ENCODE measurements around the gene ORC6.

Gene ORC6

DNA sequence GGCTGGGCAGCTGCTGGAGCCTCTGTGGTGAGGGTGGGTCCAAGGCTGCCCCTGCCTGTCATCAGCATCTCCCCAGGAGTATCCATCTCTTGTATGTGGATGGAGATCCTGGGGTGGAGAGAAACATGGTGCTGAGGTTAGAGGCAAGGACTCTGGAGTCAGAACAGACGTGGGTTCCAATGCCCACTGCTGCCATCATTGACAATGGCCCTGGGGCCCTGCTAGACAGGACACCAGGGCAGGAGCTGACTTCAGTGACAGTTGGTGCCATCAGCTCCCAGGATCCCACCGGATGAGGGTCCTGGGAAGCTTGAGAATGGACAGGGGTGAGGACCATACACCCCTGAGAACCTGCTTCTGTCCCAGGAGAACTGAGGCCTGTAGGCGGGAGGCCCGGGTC is 43.1 kb downstream of the ORC6 start:
- DNase-seq, result no peak

DNA sequence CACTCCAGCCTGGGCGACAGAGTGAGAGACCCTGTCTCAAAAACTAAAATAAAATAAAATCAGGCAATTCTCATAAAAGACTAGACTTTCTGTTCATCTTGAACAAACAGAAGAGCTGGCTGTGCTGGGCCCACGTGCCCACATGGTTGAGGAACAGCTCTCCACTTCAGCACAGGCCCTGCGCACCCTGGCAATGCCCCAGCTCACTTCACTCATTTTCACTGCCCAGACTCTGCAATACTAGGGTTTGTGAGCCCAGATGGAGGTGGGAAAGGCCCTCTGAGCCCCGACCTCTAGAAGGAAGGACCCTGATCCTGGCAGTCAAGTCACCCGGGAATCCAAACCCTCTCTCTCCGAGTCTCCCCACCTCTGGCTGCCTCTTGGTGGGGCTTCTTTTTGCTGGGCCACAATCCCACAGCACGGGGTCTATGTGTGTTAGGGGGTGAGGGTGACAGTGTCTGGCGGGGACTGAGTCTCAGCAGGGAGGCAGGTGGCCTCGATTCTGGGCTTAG is 43.9 kb downstream of the ORC6 start:
- DNase-seq, result no peak

DNA sequence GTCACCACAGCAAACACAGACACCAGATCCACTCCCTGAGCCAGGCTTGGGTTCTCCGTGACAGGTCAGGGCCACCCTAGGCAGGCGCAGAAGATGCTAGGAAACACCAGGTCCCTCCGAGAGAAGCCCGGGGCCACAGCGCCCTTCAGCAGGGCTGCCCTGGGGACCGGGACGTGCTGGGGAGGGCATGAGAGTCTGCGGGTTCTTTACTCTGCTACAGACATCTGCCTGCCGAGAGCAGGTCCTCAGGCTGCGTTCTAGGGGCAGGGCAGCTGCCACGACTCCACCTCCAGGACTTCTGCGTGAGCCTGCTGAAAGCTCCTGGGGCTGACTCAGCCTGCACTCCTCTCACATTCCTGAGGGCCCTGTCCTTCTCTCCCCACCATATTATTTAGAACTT is 47.2 kb downstream of the ORC6 start:
- DNase-seq, result no peak

DNA sequence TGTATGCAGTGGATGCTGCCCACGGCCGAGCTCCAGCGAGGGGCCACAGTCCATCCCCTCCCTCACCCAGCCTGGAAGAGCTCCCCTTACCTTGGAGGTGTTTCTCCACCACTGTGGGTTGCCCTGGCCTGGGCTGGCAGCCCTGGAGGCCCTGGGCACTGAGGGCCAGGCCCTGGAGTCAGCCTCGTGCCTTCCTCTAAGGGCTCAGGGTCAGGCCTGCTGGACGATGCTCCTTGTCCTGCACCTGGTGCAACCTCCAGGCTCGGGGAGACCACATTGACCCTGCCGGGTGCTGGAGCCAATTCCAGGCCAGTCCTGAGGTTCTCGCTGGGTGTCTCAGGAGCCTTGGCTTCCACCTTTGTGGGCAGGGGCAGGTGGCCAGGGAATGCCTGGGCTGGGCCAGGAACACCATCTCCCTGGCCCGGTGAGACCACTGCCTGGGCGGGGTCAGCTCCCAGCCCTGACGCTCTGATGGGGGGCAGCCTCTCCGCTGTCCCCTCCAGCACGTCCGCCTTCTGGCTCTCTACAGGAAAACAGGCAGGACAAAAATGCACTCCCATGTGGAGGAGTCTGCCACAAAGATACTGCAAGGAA is 48.3 kb downstream of the ORC6 start:
- DNase-seq, result no peak

DNA sequence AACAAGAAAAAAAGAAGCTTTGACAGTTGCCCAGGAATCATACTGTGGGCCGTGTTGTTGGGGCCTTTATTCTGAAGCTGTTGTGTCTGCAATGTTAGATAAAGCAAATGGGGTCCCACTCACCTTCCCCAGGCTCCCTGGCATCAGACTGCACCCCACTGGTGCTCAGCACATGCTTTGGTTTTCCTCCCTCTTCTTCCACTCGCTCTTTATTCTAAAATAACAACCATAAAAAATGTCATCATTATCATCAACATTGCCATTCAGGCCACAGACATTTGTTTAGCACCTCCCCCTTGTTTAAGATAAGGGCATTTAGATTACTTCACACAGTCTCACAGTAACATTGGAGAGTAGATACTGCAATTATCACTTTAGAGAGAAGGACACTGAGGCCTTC is 50.5 kb downstream of the ORC6 start:
- no peak for DNase-seq

DNA sequence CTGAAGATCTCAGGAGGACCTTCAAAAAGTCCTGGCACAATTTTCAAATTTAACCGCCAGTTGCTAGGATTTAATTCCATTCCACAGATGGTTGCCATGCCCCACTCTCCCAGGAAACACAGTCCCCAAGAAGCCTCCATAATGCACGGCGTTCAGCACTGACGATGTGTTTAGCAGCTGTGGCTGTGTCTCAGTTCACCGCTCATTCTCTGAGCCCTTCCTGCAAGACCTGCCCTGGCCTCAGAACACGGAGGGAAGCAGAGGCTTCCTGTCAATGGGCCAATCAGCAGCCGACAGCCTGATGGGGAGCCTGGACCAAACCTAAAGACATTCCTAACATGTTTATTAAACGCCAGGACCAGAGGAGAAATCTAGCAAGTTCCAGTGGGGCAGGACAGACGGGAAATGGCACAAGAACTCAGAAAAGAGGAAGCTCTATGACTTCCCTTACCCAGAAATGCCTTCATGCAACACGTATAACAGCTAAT is 53.8 kb downstream of the ORC6 start:
- DNase-seq, result no peak

DNA sequence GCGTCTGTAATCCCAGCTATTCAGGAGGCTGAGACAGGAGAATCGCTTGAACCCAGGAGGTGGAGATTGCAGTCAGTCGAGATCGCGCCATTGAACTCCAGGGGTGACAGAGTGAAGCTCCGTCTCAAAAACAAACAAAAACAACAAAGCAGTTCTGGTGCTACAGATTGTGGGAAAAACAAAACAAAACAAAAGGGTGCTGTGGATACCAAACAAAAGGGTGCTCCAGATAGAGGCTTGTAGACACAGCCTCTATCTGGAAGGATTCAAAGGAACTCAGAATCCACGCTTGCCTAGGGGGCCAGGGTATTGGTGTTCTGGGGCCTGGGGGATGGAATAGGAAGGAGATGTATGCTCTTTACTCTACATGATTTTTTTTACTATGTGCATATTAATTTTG is 56.2 kb downstream of the ORC6 start:
- DNase-seq, result no peak

DNA sequence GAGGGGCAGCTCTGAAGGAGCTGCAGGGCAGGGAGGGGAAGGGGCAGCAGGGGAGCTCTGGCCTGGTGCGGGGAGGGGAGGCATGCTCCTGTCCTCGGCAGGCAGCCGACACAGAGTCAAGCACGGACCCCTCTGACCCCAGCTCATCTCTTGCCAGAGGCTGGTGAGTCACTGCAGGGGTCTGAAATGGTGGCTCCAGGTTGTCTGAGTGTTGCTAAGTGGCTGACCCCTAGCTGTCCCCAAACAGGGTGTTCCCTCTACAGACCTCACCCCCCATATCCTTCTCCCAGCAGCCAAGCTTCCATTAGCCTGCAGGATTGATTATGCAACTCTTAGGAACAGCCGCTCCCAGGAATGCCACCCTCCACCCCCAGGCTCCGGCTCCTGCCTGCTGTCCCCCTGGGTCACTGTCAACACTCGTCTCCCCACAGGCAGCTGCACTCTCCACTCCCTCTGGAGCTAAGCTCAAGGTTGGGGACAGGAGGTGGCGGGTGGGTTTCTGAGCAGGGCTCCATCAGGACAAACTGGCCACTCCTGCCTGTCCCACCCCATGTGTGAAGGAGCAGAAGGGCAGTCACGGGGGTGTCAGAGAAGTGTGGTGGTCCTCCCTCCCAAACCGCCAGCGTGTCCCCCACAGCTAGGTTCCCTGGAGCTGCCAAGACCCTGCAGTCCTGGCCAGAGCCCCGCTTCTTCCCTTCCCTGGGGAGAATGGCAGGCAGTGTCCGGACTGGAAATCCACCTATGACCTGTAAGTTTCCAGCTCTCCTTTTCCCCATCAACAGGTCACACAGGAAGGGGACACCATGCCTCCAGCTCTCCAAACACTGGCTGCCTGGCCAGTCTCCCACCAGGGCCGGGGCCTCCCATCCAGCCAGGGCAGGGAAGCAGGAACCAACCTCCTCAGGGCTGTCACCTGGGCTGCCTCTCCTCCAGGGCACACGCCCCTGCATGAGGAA is 57.6 kb downstream of the ORC6 start:
- no peak for DNase-seq
